ENCODE data around the gene CACNA1G. TPM values are rescaled to one million over a fixed set of nuclear protein-coding genes. Genes with fewer than 3 reads are reported as not detected.

Gene CACNA1G
- total RNA-seq, 1 experiment from 2014 or later, result 6.7 TPM

DNA sequence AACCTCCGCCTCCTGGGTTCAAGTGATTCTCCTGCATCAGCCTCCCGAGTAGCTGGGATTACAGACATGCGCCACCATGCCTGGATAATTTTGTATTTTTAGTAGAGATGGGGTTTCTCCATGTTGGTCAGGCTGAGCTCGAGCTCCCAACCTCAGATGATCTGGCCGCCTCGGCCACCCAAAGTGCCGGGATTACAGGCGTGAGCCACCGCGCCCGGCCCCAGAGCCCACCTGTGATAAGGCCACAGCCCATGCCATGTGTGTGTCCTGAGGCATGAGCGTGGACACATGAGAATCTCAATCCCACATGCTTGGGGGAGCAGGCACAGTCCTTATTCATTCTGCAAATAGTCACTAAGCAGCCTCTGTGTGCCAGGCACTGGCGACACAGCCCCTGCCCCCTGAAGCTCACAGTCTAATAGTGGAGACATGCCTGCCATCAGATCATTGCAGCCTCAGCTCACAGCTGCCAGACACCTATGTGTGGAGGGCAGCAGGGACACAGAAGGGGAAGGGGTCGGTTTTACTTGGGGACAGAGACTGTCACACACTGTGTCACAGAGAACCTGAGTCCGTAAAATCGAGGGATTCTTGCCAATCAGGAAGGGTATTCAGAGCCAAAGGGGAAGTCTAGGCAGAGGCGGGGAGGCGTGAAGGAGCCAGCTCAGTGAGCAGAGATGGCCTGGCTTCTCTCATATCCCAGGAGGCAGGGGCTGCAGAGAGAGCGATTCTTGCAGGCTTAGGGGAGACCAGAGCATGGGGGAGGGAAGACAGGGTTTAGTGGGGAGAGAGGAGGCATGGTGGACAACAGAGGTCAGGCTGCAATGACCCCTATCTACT lies 64.7 kb downstream of the CACNA1G start (continued):
- no peak for TF ChIP-seq EMX1 (CRISPR knock-in tag; IDR thresholded peaks at IDR 0.05)
- no peak for TF ChIP-seq GTF2I (CRISPR knock-in tag; conservative IDR thresholded peaks at IDR 0.05)

DNA sequence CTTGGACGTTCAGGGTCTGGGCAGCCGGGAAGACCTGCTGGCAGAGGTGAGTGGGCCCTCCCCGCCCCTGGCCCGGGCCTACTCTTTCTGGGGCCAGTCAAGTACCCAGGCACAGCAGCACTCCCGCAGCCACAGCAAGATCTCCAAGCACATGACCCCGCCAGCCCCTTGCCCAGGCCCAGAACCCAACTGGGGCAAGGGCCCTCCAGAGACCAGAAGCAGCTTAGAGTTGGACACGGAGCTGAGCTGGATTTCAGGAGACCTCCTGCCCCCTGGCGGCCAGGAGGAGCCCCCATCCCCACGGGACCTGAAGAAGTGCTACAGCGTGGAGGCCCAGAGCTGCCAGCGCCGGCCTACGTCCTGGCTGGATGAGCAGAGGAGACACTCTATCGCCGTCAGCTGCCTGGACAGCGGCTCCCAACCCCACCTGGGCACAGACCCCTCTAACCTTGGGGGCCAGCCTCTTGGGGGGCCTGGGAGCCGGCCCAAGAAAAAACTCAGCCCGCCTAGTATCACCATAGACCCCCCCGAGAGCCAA lies 65.6 kb downstream of the CACNA1G start:
- TF ChIP-seq, protein P1, sequence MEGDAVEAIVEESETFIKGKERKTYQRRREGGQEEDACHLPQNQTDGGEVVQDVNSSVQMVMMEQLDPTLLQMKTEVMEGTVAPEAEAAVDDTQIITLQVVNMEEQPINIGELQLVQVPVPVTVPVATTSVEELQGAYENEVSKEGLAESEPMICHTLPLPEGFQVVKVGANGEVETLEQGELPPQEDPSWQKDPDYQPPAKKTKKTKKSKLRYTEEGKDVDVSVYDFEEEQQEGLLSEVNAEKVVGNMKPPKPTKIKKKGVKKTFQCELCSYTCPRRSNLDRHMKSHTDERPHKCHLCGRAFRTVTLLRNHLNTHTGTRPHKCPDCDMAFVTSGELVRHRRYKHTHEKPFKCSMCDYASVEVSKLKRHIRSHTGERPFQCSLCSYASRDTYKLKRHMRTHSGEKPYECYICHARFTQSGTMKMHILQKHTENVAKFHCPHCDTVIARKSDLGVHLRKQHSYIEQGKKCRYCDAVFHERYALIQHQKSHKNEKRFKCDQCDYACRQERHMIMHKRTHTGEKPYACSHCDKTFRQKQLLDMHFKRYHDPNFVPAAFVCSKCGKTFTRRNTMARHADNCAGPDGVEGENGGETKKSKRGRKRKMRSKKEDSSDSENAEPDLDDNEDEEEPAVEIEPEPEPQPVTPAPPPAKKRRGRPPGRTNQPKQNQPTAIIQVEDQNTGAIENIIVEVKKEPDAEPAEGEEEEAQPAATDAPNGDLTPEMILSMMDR (IDR thresholded peaks at IDR 0.05), result peak; percentile 73
- no peak for TF ChIP-seq TCF7 (CRISPR knock-in tag; IDR thresholded peaks at IDR 0.05; ENCODE audit: low read depth)
- TF ChIP-seq, protein P2, sequence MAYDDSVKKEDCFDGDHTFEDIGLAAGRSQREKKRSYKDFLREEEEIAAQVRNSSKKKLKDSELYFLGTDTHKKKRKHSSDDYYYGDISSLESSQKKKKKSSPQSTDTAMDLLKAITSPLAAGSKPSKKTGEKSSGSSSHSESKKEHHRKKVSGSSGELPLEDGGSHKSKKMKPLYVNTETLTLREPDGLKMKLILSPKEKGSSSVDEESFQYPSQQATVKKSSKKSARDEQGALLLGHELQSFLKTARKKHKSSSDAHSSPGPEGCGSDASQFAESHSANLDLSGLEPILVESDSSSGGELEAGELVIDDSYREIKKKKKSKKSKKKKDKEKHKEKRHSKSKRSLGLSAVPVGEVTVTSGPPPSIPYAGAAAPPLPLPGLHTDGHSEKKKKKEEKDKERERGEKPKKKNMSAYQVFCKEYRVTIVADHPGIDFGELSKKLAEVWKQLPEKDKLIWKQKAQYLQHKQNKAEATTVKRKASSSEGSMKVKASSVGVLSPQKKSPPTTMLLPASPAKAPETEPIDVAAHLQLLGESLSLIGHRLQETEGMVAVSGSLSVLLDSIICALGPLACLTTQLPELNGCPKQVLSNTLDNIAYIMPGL (CRISPR knock-in tag; IDR thresholded peaks at IDR 0.05), result no peak
- DNase-seq (ENCODE audit: low spot score), result peak; percentile 88
- Mint-ChIP-seq H3K27ac (no peak overlapping the region), H3K4me1 (peaks cover 37% of the 10 kb centered on the region), H3K4me3 (no peak overlapping the region), H3K9me3 (no peaks in the 10 kb centered on the region), H3K36me3 (no peaks in the 10 kb centered on the region), H3K27me3 (ENCODE audit: low read depth) (peaks cover 4% of the 10 kb centered on the region)
- ChIA-PET POLR2A (interaction anchor here (0.6 to 1.0 kb wide), 2 partner anchors 15 to 75 kb away, joined by 3 to 6 read pairs; no protein-coding TSS in a partner anchor), CTCF (interaction anchor here (0.6 to 7.5 kb wide), 55 partner anchors 9 to 426 kb away, joined by 3 to 313 read pairs (median 7); partner anchors contain the start of genes ABCC3, CACNA1G, EPN3 and LRRC59)
- ATAC-seq, result peak; percentile 75

DNA sequence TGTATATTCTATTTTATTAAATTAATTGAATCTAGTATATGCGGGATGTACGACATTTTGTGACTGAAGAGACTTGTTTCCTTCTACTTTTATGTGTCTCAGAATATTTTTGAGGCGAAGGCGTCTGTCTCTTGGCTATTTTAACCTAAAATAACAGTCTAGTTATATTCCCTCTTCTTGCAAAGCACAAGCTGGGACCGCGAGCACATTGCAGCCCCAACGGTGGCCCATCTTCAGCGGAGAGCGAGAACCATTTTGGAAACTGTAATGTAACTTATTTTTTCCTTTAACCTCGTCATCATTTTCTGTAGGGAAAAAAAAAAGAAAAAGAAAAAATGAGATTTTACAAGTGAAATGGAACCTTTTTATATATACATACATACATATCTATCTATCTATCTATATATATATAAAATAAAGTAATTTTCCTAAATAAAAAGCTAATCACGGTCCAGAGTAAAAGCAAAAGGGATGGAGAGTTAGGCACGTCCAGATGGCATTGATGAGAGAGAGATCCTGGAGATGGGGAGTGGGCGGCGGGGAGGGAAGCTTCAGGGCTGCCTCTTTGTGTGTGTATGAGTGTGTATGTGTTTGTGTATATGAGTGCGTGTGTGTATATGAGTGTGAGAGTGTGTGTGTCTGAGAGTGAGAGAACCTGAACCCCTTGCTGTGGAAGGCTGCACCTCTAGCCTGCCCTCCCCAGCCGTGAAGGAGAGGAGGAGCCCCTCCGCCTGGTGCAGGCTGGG lies 66.7 kb downstream of the CACNA1G start:
- no peak for ATAC-seq
- Mint-ChIP-seq H3K27me3 (ENCODE audit: low read depth) (peaks cover 8% of the 10 kb centered on the region), H3K4me3 (no peak overlapping the region), H3K36me3 (no peaks in the 10 kb centered on the region), H3K9me3 (no peaks in the 10 kb centered on the region), H3K4me1 (peaks cover 30% of the 10 kb centered on the region), H3K27ac (no peak overlapping the region)
- TF ChIP-seq SMAD4 (CRISPR knock-in tag; IDR thresholded peaks at IDR 0.05) (no peak), ZNF317 (CRISPR knock-in tag; IDR thresholded peaks at IDR 0.05; ENCODE audit: borderline replicate concordance, low read depth) (no peak), JUN (CRISPR knock-in tag; IDR thresholded peaks at IDR 0.05) (no peak), MXD4 (CRISPR knock-in tag; IDR thresholded peaks at IDR 0.05; ENCODE audit: borderline replicate concordance) (no peak), CREB1 (CRISPR knock-in tag; IDR thresholded peaks at IDR 0.05) (no peak)
- CTCF ChIA-PET, result interaction anchor here (0.9 to 7.5 kb wide), 33 partner anchors 7 to 230 kb away, joined by 3 to 313 read pairs (median 8); partner anchors contain the start of genes ABCC3, CACNA1G, EPN3 and LRRC59
- DNase-seq (ENCODE audit: low spot score), result no peak
- POLR2A ChIA-PET, result interaction anchor here (1.3 to 1.4 kb wide), 2 partner anchors 67 to 76 kb away, joined by 4 read pairs; partner anchors contain the start of gene CACNA1G

DNA sequence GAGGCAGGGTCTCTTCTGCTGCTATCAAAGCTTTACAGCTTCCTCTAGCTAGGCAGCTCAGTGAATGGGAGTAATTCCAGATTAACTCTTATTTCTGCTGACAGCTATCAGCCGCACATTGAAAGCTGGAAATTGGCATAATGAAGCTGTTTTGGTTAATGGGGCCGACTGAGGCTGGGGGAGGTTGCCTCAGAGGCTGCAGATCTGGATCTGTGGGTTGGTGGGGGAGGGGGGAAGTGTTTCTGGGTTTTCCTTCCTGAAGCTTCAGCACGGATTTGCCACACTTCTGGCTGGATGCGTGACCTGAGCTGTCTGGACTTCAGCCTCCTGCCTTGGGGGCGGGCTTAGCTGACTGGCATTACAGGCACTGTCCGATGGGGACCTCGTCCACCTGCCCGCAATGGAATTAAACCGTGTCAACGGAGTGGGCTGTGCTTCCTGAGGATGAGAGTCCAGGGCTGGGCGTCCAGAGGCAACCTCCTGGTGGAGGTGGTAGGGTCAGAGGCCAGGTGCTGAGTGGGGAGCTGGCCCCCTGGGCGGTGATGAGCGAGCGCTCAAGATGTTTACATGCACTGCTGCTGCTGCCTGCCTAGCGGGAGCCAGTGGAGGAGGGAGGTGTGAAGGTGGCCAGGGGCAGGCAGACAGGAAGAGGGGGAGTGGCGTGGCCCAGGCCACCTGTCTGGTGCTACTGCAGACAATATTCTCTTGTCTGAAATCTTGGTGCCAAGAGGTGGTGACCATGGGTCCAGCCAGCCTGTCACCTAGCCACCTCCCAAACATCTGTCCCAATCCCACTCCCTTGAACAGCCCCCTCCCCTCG lies 67.5 kb downstream of the CACNA1G start:
- Mint-ChIP-seq H3K4me1 (peaks cover 30% of the 10 kb centered on the region), H3K27ac (no peak overlapping the region), H3K9me3 (no peaks in the 10 kb centered on the region), H3K36me3 (no peaks in the 10 kb centered on the region), H3K4me3 (peak overlapping the region; percentile 59), H3K27me3 (ENCODE audit: low read depth) (peaks cover 16% of the 10 kb centered on the region)
- ATAC-seq (peak; percentile 25), DNase-seq (ENCODE audit: low spot score) (peak; percentile 37)
- TF ChIP-seq GABPB1 (CRISPR knock-in tag; IDR thresholded peaks at IDR 0.05) (peak; percentile 52; the same call in 1 of the 2 replicates), FOXK1 (CRISPR knock-in tag; IDR thresholded peaks at IDR 0.05) (peak; percentile 49; the same call in 1 of the 2 replicates), ZBTB21 (CRISPR knock-in tag; IDR thresholded peaks at IDR 0.05; ENCODE audit: borderline replicate concordance) (no peak)
- ChIA-PET CTCF (interaction anchor here (0.6 to 7.5 kb wide), 28 partner anchors 8 to 231 kb away, joined by 3 to 313 read pairs (median 4); partner anchors contain the start of genes ABCC3, CACNA1G, EPN3 and LRRC59), POLR2A (interaction anchor here (0.8 to 1.4 kb wide), 3 partner anchors 8 to 77 kb away, joined by 3 to 4 read pairs (median 4); partner anchors contain the start of gene CACNA1G)
